Body of pancreas (tissue), 4 donors: ENCODE measurements around the gene PDE1C. TPM values are rescaled to one million over a fixed set of nuclear protein-coding genes. Genes with fewer than 3 reads are reported as not detected.

Experiments
- ATAC-seq: fragments of 150-250 bp; one replicate; pipeline ENCODE4 v1.9.1; 2016
- DNase-seq, 4 donors: peaks; one replicate each; pipeline ENCODE4 v3.0.0-alpha.2; 2019
- H3K27ac ChIP-seq, 4 donors: fragments of 200-600 bp; sonication (generic); 1 replicate in 3 of 4; 2 replicates in 1 of 4; pipeline versions ENCODE4 v1.5.1 to v1.6.1; 2016 to 2019; ENCODE audit warnings: mild to moderate bottlenecking in 1 of 4, mixed read lengths in 1 of 4, moderate library complexity in 1 of 4
- H3K27me3 ChIP-seq, 2 donors: fragments of 200-600 bp; sonication (generic); one replicate each; pipeline ENCODE4 v1.6.0; 2016; ENCODE audit warnings: mild to moderate bottlenecking in 1 of 2
- H3K36me3 ChIP-seq, 2 donors: fragments of 200-600 bp; sonication (generic); replicated peaks in 1 of 2; 2 replicates each; pipeline ENCODE4 v1.5.1; 2016; ENCODE audit warnings: low read depth in 2 of 2; ENCODE audit not compliant: insufficient read depth in 1 of 2
- H3K4me1 ChIP-seq: fragments of 200-600 bp; sonication (generic); one replicate; pipeline ENCODE4 v1.6.0; 2016
- H3K4me3 ChIP-seq, 2 donors: fragments of 200-600 bp; sonication (generic); 1 replicate in 1 of 2; 2 replicates in 1 of 2; pipeline ENCODE4 v1.5.1; 2016 to 2019
- H3K9me3 ChIP-seq, 3 donors: fragments of 200-600 bp; sonication (generic); 1 replicate in 2 of 3; 2 replicates in 1 of 3; pipeline ENCODE4 v1.5.1; 2016
- CTCF ChIP-seq, 7 experiments: fragments of 450-650 bp in 4 of 7; fragments of 200-600 bp in 3 of 7; sonication (generic) in 3 of 7; IDR thresholded peaks; one replicate each; pipeline ENCODE4 v1.5.1; 2016 to 2019; ENCODE audit warnings: antibody characterized with exemption in 7 of 7
- POLR2A ChIP-seq, 3 donors: fragments of 450-650 bp; IDR thresholded peaks; one replicate each; pipeline ENCODE4 v1.6.1; 2016; ENCODE audit warnings: antibody characterized with exemption in 3 of 3, mild to moderate bottlenecking in 2 of 3
- WGBS, 2 donors: methylation state at CpG; one replicate each; pipeline ENCODE4 v1.1.5; 2017; 5-methylcytosine and 5-hydroxymethylcytosine counted together
- intact Hi-C: fragments of 100-400 bp; cut with DNase I; formaldehyde crosslinking; loops from one replicate; pipeline ENCODE4 v1.15.1; 2023
- total RNA-seq, 2 donors: library from RNA; depleted of rRNA; stranded (reverse); fragments of >200 nt; gene quantifications; one replicate each; pipeline ENCODE4 v1.1.0, GENCODE V29; 2016

PDE1C gene
- total RNA-seq, 2 donors from 2014 or later, result 1.8 to 4.9 TPM

GRCh38 chr7:31805209-31805818 lies 264.9 kb downstream of the PDE1C start:
- no peaks in the 10 kb centered on the region for H3K36me3 ChIP-seq
- no peaks in the 10 kb centered on the region for H3K27me3 ChIP-seq
- no peak for DNase-seq
- no peak for TF ChIP-seq CTCF (IDR thresholded peaks at IDR 0.05)
- no peak for TF ChIP-seq POLR2A (IDR thresholded peaks at IDR 0.05)
- H3K27ac ChIP-seq, result no peak overlapping the region
- no peaks in the 10 kb centered on the region for H3K9me3 ChIP-seq
- no peaks in the 10 kb centered on the region for H3K4me1 ChIP-seq
- 77 to 83% methylated on average over 2 of the region's 2 CpGs for WGBS, 2 donors
- no peak overlapping the region for H3K4me3 ChIP-seq
- intact Hi-C loops, result no loop called here
- no peak for ATAC-seq

GRCh38 chr7:31796375-31796774 lies 273.8 kb downstream of the PDE1C start:
- H3K4me3 ChIP-seq, result no peak overlapping the region
- H3K9me3 ChIP-seq, result no peaks in the 10 kb centered on the region
- no peaks in the 10 kb centered on the region for H3K36me3 ChIP-seq
- no peak for DNase-seq
- H3K4me1 ChIP-seq, result no peaks in the 10 kb centered on the region
- 70 to 71% methylated on average over 5 of the region's 5 CpGs for WGBS, 2 donors
- H3K27ac ChIP-seq, result no peak overlapping the region
- no peak for ATAC-seq
- intact Hi-C loops, result no loop called here
- no peak for TF ChIP-seq POLR2A (IDR thresholded peaks at IDR 0.05)
- TF ChIP-seq CTCF (IDR thresholded peaks at IDR 0.05), result no peak
- H3K27me3 ChIP-seq, result no peaks in the 10 kb centered on the region

- no peak for ATAC-seq
- 75 to 84% methylated on average over 2 of the region's 2 CpGs for WGBS, 2 donors
Measured at GRCh38 chr7:31794851-31795344, 275.3 kb downstream of the PDE1C start.

GRCh38 chr7:31791881-31792280 lies 278.3 kb downstream of the PDE1C start:
- H3K4me1 ChIP-seq, result no peaks in the 10 kb centered on the region
- no peaks in the 10 kb centered on the region for H3K9me3 ChIP-seq
- no peaks in the 10 kb centered on the region for H3K27me3 ChIP-seq
- no peak overlapping the region for H3K4me3 ChIP-seq
- no peaks in the 10 kb centered on the region for H3K36me3 ChIP-seq
- WGBS, 2 donors, result 51 to 63% methylated on average over 2 of the region's 2 CpGs
- no peak overlapping the region for H3K27ac ChIP-seq
- intact Hi-C loops, result no loop called here
- ATAC-seq (no peak), DNase-seq (no peak)
- TF ChIP-seq CTCF (IDR thresholded peaks at IDR 0.05) (no peak), POLR2A (IDR thresholded peaks at IDR 0.05) (no peak)

More at GRCh38 chr7:31794851-31795344, 275.3 kb downstream of the PDE1C start:
- Histone ChIP-seq H3K4me1 (no peaks in the 10 kb centered on the region), H3K36me3 (no peaks in the 10 kb centered on the region), H3K27ac (no peak overlapping the region), H3K4me3 (no peak overlapping the region), H3K27me3 (no peaks in the 10 kb centered on the region), H3K9me3 (no peaks in the 10 kb centered on the region)
- intact Hi-C loops, result no loop called here
- no peak for DNase-seq
- TF ChIP-seq CTCF (IDR thresholded peaks at IDR 0.05) (no peak), POLR2A (IDR thresholded peaks at IDR 0.05) (no peak)
